HL-60 (cell line): ENCODE results near the gene CMPK2.

Experiments used
- GABPA ChIP-seq: IDR thresholded peaks from 2 replicates; pipeline ENCODE4 v1.6.1; 2012; ENCODE audit warnings: low read depth
- POLR2AphosphoS5 ChIP-seq: IDR thresholded peaks from 2 replicates; pipeline ENCODE4 v1.6.1; 2012; ENCODE audit warnings: low read depth
- SPI1 ChIP-seq: IDR thresholded peaks from 2 replicates; pipeline ENCODE4 v1.6.1; 2012; ENCODE audit warnings: low read depth, mild to moderate bottlenecking, borderline replicate concordance
- TF ChIP-seq, protein P1 (sequence below): IDR thresholded peaks from one replicate; pipeline ENCODE4 v1.5.1; 2011; ENCODE audit warnings: low read length, control low read depth, inconsistent platforms; ENCODE audit not compliant: insufficient read depth
- TF ChIP-seq, protein P2 (sequence below): IDR thresholded peaks from 2 replicates; pipeline ENCODE4 v1.6.1; 2012; ENCODE audit warnings: low read depth; ENCODE audit not compliant: insufficient replicate concordance

DNA sequence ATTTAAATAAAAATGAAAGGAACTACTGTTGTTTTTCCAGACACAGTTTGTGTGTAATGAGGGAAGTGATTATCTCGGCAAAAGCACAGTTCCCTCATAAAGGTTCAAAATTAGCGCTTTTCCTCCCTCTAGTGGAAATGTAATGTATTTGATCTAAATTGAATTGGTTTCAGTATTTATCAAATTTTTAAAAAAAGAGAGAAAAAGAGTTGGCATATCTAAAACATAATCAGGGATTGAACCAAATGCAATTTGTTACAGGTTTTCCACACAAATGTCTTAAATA is 37.5 kb downstream of the CMPK2 start:
- TF ChIP-seq, protein P1, sequence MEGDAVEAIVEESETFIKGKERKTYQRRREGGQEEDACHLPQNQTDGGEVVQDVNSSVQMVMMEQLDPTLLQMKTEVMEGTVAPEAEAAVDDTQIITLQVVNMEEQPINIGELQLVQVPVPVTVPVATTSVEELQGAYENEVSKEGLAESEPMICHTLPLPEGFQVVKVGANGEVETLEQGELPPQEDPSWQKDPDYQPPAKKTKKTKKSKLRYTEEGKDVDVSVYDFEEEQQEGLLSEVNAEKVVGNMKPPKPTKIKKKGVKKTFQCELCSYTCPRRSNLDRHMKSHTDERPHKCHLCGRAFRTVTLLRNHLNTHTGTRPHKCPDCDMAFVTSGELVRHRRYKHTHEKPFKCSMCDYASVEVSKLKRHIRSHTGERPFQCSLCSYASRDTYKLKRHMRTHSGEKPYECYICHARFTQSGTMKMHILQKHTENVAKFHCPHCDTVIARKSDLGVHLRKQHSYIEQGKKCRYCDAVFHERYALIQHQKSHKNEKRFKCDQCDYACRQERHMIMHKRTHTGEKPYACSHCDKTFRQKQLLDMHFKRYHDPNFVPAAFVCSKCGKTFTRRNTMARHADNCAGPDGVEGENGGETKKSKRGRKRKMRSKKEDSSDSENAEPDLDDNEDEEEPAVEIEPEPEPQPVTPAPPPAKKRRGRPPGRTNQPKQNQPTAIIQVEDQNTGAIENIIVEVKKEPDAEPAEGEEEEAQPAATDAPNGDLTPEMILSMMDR = no peak
- TF ChIP-seq, protein P2, sequence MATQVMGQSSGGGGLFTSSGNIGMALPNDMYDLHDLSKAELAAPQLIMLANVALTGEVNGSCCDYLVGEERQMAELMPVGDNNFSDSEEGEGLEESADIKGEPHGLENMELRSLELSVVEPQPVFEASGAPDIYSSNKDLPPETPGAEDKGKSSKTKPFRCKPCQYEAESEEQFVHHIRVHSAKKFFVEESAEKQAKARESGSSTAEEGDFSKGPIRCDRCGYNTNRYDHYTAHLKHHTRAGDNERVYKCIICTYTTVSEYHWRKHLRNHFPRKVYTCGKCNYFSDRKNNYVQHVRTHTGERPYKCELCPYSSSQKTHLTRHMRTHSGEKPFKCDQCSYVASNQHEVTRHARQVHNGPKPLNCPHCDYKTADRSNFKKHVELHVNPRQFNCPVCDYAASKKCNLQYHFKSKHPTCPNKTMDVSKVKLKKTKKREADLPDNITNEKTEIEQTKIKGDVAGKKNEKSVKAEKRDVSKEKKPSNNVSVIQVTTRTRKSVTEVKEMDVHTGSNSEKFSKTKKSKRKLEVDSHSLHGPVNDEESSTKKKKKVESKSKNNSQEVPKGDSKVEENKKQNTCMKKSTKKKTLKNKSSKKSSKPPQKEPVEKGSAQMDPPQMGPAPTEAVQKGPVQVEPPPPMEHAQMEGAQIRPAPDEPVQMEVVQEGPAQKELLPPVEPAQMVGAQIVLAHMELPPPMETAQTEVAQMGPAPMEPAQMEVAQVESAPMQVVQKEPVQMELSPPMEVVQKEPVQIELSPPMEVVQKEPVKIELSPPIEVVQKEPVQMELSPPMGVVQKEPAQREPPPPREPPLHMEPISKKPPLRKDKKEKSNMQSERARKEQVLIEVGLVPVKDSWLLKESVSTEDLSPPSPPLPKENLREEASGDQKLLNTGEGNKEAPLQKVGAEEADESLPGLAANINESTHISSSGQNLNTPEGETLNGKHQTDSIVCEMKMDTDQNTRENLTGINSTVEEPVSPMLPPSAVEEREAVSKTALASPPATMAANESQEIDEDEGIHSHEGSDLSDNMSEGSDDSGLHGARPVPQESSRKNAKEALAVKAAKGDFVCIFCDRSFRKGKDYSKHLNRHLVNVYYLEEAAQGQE = no peak
- TF ChIP-seq GABPA = no peak
- no peak for TF ChIP-seq POLR2AphosphoS5
- TF ChIP-seq SPI1 = no peak
